Measurements from ENCODE around the gene CFDP1.
"Not testable (repeated sequence)": the region's sequence is repeated elsewhere in the genome, so short reads cannot be mapped to it uniquely, and the experiment has no call there.

Gene CFDP1

DNA sequence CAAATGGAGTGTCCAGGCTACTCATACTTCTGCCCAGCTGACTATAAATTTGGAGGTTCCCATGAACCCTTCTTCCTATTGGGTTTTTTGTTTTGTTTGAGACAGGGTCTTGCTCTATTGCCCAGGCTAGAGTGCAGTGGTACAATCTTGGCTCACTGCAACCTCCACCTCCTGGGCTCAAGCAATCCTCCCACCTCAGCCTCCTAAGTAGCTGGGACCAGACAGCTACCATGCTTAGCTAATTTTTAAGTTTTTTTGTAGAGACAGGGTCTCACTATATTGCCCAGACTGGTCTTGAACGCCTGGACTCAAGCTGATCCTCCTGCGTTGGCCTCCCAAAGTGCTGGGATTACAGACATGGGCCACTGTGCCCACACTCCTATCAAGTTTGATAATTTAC is 152.3 kb downstream of the CFDP1 start:
- H3K27ac ChIP-seq (ENCODE audit: low read length); H3K9me3 ChIP-seq (ENCODE audit: control insufficient read depth, low read depth, low read length); H3K4me3 ChIP-seq (ENCODE audit: low read length); H3K4me1 ChIP-seq (ENCODE audit: control insufficient read depth, low read depth, low read length); H3K27me3 ChIP-seq (ENCODE audit: control insufficient read depth, insufficient read depth, low read length); H3K9ac ChIP-seq (ENCODE audit: low read length); H3K36me3 ChIP-seq (ENCODE audit: control insufficient read depth, low read depth, low read length): not testable (repeated sequence)

DNA sequence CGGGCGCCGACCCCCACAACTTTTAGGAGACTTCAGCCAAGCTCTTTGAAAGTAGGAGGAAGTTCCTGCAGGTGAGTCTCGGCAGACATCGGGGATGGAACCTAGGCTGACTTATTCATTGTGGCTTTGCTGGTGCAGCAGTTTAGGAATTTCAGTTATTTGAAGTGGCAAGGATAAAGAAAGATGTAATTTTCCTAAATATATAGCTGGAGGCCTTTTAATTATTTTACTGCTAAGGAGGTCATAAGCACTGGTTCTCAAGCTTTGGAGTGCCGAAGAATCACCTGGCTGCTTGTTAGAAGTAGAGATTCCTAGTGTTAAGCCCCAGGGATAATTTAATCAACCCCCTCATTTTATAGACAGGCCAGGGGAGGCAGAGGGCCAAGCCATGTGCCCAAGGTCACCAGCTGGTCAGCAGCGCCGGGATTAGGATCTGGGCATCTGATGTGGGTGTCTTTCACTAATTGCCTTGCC is 152.9 kb downstream of the CFDP1 start:
- Histone ChIP-seq H3K4me3 (ENCODE audit: low read length) (no peak overlapping the region), H3K9ac (ENCODE audit: low read length) (no peak overlapping the region), H3K27me3 (ENCODE audit: control insufficient read depth, insufficient read depth, low read length) (no peaks in the 10 kb centered on the region), H3K27ac (ENCODE audit: low read length) (no peak overlapping the region), H3K36me3 (ENCODE audit: control insufficient read depth, low read depth, low read length) (no peaks in the 10 kb centered on the region), H3K4me1 (ENCODE audit: control insufficient read depth, low read depth, low read length) (no peaks in the 10 kb centered on the region), H3K9me3 (ENCODE audit: control insufficient read depth, low read depth, low read length) (no peaks in the 10 kb centered on the region)

DNA sequence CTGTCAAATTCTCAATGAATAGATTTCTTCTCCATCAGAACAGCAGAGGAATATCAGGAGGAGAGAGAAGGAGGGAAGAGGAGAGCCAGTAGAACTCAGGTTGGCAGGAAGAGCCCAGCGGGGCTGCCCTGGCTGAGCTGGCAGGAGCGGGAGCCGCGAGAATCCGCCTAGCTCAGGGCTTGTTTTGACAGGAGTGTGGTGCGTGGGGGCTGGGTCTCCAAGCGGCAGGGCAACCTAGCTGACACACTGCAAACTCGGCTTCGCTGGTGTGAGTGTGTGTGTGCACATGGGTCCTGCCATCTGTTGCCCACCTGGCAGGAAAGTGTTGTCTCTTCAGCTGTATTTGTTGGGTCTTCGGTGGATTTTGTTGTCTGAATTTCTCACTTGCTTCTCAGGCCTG is 154.0 kb downstream of the CFDP1 start:
- Histone ChIP-seq H3K4me1 (ENCODE audit: control insufficient read depth, low read depth, low read length) (no peaks in the 10 kb centered on the region), H3K36me3 (ENCODE audit: control insufficient read depth, low read depth, low read length) (no peaks in the 10 kb centered on the region), H3K9me3 (ENCODE audit: control insufficient read depth, low read depth, low read length) (no peaks in the 10 kb centered on the region), H3K4me3 (ENCODE audit: low read length) (no peak overlapping the region), H3K27ac (ENCODE audit: low read length) (no peak overlapping the region), H3K9ac (ENCODE audit: low read length) (no peak overlapping the region), H3K27me3 (ENCODE audit: control insufficient read depth, insufficient read depth, low read length) (no peaks in the 10 kb centered on the region)

DNA sequence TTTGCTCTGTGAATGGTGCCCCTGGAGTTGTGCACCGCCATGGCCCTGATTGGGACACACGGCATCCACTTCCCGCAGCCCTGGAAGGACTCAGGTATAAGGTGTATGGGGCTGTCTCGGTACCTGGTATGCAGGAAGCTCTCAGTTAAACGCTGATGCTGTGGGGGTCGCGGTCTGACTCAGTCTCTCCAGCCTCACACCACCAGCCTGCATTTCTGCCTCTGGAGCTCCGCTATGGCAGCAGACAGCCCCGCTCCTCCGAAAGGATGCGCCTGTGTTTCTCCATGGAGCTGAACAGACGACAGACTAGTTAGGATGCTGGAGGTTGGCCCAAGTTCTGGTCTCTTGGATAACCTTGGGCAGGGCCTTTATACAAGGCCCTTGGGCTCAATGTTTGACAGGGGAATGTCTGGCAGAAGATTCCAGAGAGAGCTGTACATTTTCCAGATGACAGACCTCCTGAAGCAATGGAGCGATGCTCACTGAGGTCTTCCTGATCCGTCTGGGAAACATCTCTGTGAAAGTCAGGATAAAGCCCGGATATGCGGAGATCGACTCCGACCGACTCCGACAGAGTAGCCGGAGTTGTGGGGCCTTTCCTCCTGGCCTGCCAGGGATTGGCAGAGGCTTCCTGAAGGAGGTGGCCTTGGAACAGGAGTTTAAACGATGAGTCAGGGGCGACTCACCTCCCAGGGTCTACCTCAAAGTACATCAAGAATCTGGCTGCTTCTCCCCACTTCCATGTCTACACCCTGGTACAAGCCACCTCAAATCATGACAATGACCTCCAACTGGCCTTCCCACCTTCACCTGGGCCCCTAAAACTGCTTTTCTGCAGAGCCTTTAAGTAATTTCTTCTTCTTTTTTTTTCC is 160.0 kb downstream of the CFDP1 start:
- Histone ChIP-seq H3K27me3 (ENCODE audit: control insufficient read depth, insufficient read depth, low read length) (no peaks in the 10 kb centered on the region), H3K27ac (ENCODE audit: low read length) (no peak overlapping the region), H3K9me3 (ENCODE audit: control insufficient read depth, low read depth, low read length) (no peaks in the 10 kb centered on the region)

DNA sequence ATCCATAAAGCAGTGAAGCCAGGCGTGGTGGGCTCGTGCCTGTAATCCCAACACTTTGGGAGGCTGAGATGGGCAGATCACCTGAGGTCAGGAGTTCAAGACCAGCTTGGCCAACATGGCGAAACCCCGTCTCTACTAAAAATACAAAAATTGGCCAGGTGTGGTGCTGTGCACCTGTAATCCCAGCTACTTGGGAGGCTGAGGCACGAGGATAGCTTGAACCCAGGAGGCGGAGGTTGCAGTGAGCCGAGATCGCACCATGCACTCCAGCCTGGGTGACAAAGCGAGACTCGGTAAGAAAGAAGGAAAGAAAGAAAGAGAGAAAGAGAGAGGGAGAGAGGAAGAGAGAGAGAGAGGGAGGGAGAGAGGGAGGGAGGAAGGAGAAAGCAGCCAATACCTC is 160.7 kb downstream of the CFDP1 start:
- H3K4me1 ChIP-seq (ENCODE audit: control insufficient read depth, low read depth, low read length); H3K27ac ChIP-seq (ENCODE audit: low read length); H3K9me3 ChIP-seq (ENCODE audit: control insufficient read depth, low read depth, low read length); H3K9ac ChIP-seq (ENCODE audit: low read length); H3K4me3 ChIP-seq (ENCODE audit: low read length); H3K27me3 ChIP-seq (ENCODE audit: control insufficient read depth, insufficient read depth, low read length); H3K36me3 ChIP-seq (ENCODE audit: control insufficient read depth, low read depth, low read length): not testable (repeated sequence)

More for the DNA sequence above, 160.0 kb downstream of the CFDP1 start:
- no peaks in the 10 kb centered on the region for H3K36me3 ChIP-seq (ENCODE audit: control insufficient read depth, low read depth, low read length)
- no peaks in the 10 kb centered on the region for H3K4me1 ChIP-seq (ENCODE audit: control insufficient read depth, low read depth, low read length)
- H3K4me3 ChIP-seq (ENCODE audit: low read length) = no peak overlapping the region
- H3K9ac ChIP-seq (ENCODE audit: low read length) = no peak overlapping the region

DNA sequence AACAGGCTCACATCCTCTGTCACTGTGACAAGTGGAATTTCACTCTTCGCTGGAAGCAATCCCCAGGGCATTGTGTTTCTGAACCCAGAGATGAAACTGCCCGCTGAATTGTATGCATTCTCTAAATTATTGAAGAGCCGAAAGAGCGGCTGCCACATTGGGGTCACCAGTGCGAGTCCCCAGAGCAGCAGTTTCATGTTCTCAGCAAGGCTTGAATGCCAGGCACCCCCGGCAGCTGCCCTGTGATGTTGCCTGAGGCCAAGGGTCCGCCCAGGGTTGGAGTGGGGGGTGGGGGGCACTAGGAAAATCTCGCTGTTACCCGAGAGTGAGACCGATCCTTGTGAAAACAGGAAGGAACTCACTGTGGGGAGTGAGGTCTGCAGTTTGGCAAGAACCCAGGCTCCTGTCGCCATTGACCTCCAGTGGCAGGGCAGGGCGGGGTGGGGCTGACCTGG is 161.2 kb downstream of the CFDP1 start:
- no peaks in the 10 kb centered on the region for H3K36me3 ChIP-seq (ENCODE audit: control insufficient read depth, low read depth, low read length)
- H3K9me3 ChIP-seq (ENCODE audit: control insufficient read depth, low read depth, low read length) = no peaks in the 10 kb centered on the region
- no peak overlapping the region for H3K4me3 ChIP-seq (ENCODE audit: low read length)
- H3K27ac ChIP-seq (ENCODE audit: low read length) = no peak overlapping the region
- no peak overlapping the region for H3K9ac ChIP-seq (ENCODE audit: low read length)
- no peaks in the 10 kb centered on the region for H3K27me3 ChIP-seq (ENCODE audit: control insufficient read depth, insufficient read depth, low read length)
- H3K4me1 ChIP-seq (ENCODE audit: control insufficient read depth, low read depth, low read length) = no peaks in the 10 kb centered on the region

DNA sequence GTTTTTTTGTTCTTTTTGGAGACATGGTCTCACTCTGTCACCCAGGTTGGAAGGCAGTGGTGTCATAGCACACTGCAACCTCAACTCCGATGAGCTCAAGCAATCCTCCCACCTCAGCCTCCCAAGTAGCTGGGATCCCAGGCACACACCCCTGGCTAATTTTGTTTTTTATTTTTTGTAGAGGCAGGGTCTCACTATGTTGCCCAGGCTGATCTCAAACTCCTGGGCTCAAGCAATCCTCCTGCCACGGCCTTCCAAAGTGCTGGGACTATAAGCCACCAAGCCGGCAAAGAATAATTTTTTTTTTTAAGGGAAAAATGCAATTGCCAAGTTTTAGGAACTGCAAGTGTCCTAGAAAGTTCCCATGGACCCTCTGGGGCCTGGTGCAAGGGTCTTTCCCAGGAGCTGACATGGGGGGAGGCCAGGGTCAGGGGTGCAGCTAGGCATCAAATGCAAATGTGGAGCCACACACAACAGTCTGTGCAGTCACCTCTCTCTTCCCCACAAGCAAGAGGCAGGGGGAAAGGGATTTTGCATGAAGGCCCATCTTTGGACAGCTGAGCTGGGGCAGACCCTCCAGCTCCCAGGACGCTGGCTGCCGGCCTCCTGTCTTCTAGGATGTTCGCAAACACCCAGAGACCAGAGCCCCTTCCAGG is 161.7 kb downstream of the CFDP1 start:
- Histone ChIP-seq H3K4me1 (ENCODE audit: control insufficient read depth, low read depth, low read length) (no peaks in the 10 kb centered on the region), H3K36me3 (ENCODE audit: control insufficient read depth, low read depth, low read length) (no peaks in the 10 kb centered on the region), H3K9me3 (ENCODE audit: control insufficient read depth, low read depth, low read length) (no peaks in the 10 kb centered on the region), H3K27me3 (ENCODE audit: control insufficient read depth, insufficient read depth, low read length) (no peaks in the 10 kb centered on the region), H3K4me3 (ENCODE audit: low read length) (no peak overlapping the region), H3K9ac (ENCODE audit: low read length) (no peak overlapping the region), H3K27ac (ENCODE audit: low read length) (no peak overlapping the region)

DNA sequence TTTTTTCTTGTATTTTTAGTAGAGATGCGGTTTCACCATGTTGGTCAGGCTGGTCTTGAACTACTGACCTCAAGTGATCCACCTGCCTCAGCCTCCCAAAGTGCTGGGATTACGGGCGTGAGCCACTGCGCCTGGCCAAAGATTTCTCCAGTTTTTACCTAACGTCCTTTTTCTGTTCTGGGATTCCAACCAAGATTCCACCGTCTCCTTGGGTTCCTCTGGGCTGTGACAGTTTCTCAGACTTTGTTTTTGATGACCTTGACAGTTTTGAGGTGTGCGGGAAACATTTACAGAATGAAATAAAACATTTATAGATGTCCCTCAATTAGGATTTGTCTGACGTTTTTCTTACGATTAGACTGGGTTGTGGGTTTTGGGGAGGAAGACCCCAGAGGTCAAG is 163.9 kb downstream of the CFDP1 start:
- not testable (repeated sequence) for H3K9me3 ChIP-seq (ENCODE audit: control insufficient read depth, low read depth, low read length); H3K27ac ChIP-seq (ENCODE audit: low read length); H3K27me3 ChIP-seq (ENCODE audit: control insufficient read depth, insufficient read depth, low read length); H3K4me1 ChIP-seq (ENCODE audit: control insufficient read depth, low read depth, low read length); H3K36me3 ChIP-seq (ENCODE audit: control insufficient read depth, low read depth, low read length); H3K4me3 ChIP-seq (ENCODE audit: low read length); H3K9ac ChIP-seq (ENCODE audit: low read length)

DNA sequence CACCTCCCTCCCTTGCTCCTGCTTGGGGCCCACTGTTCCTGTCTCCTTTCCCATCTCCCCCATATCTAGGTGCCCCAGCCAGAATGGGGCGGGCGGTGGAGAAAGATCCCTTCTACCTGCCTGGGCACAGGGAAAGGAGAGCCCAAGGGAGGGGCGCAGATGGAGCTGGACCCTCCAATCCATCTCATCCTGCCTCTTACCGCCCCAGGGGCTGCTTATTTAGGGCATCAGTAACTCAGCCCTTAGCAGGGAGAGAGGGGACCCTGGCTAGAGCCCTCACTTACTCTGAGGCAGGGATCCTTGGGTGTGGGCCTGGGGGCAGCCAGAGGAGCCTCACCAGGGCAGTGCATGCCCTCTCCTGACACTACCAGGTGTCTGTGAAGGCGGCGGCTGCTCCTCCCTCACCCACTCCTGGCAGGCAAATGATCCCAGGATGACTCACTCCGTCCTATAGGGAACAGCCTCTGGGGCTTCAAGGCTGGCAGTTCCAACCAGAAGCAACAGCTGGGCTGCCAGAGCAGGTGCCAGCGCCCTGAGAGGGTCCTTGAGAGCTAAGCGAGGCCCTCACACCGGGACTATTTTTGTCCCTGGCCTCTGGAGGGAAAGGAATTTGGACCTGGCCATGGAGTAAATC is 165.6 kb downstream of the CFDP1 start:
- Histone ChIP-seq H3K27me3 (ENCODE audit: control insufficient read depth, insufficient read depth, low read length) (no peaks in the 10 kb centered on the region), H3K9ac (ENCODE audit: low read length) (no peak overlapping the region), H3K4me1 (ENCODE audit: control insufficient read depth, low read depth, low read length) (peaks cover 5% of the 10 kb centered on the region), H3K4me3 (ENCODE audit: low read length) (no peak overlapping the region), H3K36me3 (ENCODE audit: control insufficient read depth, low read depth, low read length) (no peaks in the 10 kb centered on the region), H3K9me3 (ENCODE audit: control insufficient read depth, low read depth, low read length) (no peaks in the 10 kb centered on the region), H3K27ac (ENCODE audit: low read length) (no peak overlapping the region)

DNA sequence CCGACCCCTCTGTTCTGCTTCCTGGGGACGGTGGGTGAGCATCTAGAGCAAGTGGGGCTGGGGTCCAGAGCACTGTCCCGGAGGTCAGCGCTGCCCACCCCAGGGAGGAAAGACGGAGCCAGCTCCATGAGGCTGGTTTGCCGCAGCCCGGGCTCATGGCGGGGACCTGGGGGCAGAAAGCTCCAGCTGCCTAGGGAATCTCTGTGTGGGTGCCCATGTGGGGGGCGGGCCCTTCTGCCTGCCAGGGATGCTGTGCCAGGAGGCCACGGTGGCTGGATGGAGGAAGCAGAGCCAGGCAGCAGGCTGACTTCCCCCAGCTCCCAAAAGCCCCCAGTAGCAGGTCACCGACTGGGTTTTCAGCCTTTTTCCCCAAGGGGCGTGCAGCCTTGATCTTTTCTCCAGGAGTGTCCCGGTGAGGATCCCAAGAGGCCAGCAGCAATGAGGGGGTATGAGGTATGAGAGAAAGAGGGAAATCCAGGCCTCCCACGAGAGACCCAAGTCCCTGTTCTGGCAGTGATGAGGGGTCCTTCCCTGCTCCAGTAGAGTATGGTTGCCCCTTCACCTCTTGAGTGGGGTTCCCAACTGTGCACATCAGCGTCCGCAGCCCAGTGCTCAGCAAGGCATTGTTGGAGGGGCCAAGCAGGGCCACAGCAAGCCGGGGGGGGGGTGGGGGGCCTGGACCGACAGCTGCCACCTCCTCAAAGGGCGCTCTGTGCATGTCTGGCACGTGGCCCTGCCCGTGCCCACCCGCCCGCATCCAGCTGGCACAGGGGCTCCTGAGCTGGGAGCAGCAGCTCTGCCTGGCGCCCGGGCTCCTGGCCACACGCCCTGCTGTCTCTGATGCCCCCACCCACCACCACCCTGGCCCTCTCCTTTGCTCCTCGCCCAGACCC is 166.3 kb downstream of the CFDP1 start:
- no peaks in the 10 kb centered on the region for H3K36me3 ChIP-seq (ENCODE audit: control insufficient read depth, low read depth, low read length)
- H3K9ac ChIP-seq (ENCODE audit: low read length) = no peak overlapping the region
- peak overlapping the region; percentile 90 for H3K4me3 ChIP-seq (ENCODE audit: low read length)
- no peaks in the 10 kb centered on the region for H3K9me3 ChIP-seq (ENCODE audit: control insufficient read depth, low read depth, low read length)
- no peaks in the 10 kb centered on the region for H3K27me3 ChIP-seq (ENCODE audit: control insufficient read depth, insufficient read depth, low read length)
- no peak overlapping the region for H3K27ac ChIP-seq (ENCODE audit: low read length)
- peaks cover 5% of the 10 kb centered on the region for H3K4me1 ChIP-seq (ENCODE audit: control insufficient read depth, low read depth, low read length)
